WTC11 (cell line): ENCODE results near the gene WDR7. TPM values are rescaled to one million over a fixed set of nuclear protein-coding genes. Genes with fewer than 3 reads are reported as not detected.

Source experiments
- ATAC-seq: fragments of 200-7000 bp; cut with Tn5 transposase; 2 replicates; pipeline ENCODE4 v1.10.0; 2021; ENCODE audit warnings: mild to moderate bottlenecking, moderate library complexity
- CTCF ChIA-PET: fragments of 300-600 bp; sonication (Branson Sonifier 250); formaldehyde crosslinking; loops from one replicate; lab custom pipeline; 2021; ENCODE audit warnings: antibody characterized with exemption; lab: Charles Lee
- POLR2A ChIA-PET: fragments of 350-600 bp; sonication (Branson Sonifier 250); formaldehyde crosslinking; loops from one replicate; lab custom pipeline; 2021; ENCODE audit warnings: antibody characterized with exemption; lab: Charles Lee
- DNase-seq: peaks from one replicate; pipeline ENCODE4 v3.0.0; 2021; ENCODE audit warnings: low spot score
- H3K27ac Mint-ChIP-seq: 2 replicates; pipeline ENCODE4 v1.8.0; 2021; ENCODE audit warnings: mixed read lengths
- H3K27me3 Mint-ChIP-seq: 2 replicates; pipeline ENCODE4 v1.8.0; 2021; ENCODE audit warnings: low read depth, mild to moderate bottlenecking, moderate library complexity, mixed read lengths
- H3K36me3 Mint-ChIP-seq: 2 replicates; pipeline ENCODE4 v1.8.0; 2021; ENCODE audit warnings: mixed read lengths
- H3K4me1 Mint-ChIP-seq: 2 replicates; pipeline ENCODE4 v1.8.0; 2022; ENCODE audit warnings: mixed read lengths
- H3K4me3 Mint-ChIP-seq: 2 replicates; pipeline ENCODE4 v1.8.0; 2021; ENCODE audit warnings: mild to moderate bottlenecking, moderate library complexity, mixed read lengths
- H3K9me3 Mint-ChIP-seq: 2 replicates; pipeline ENCODE4 v1.8.0; 2021; ENCODE audit warnings: mixed read lengths
- CBFB ChIP-seq: sonication (generic); formaldehyde crosslinking; IDR thresholded peaks from 2 replicates; pipeline ENCODE4 v1.8.1; 2022; ENCODE audit warnings: mild to moderate bottlenecking, low read depth, missing genetic modification reagents
- E2F1 ChIP-seq: sonication (generic); formaldehyde crosslinking; IDR thresholded peaks from 2 replicates; pipeline ENCODE4 v1.8.0; 2022; ENCODE audit warnings: mild to moderate bottlenecking, missing genetic modification reagents
- FOXJ3 ChIP-seq: sonication (generic); formaldehyde crosslinking; IDR thresholded peaks from 2 replicates; pipeline ENCODE4 v1.9.0; 2021; ENCODE audit warnings: missing genetic modification reagents, mild to moderate bottlenecking, borderline replicate concordance
- HMGXB4 ChIP-seq: sonication (generic); formaldehyde crosslinking; IDR thresholded peaks from 2 replicates; pipeline ENCODE4 v1.8.1; 2023; ENCODE audit warnings: mild to moderate bottlenecking, moderate library complexity, missing genetic modification reagents
- MLX ChIP-seq: sonication (generic); formaldehyde crosslinking; IDR thresholded peaks from 2 replicates; pipeline ENCODE4 v1.8.1; 2023; ENCODE audit warnings: mild to moderate bottlenecking, missing genetic modification reagents, moderate library complexity
- NFYB ChIP-seq: sonication (generic); formaldehyde crosslinking; conservative IDR thresholded peaks from 2 replicates; pipeline ENCODE4 v1.8.0; 2022; ENCODE audit warnings: low read depth, missing genetic modification reagents
- NR1H2 ChIP-seq: sonication (generic); formaldehyde crosslinking; IDR thresholded peaks from 2 replicates; pipeline ENCODE4 v1.9.0; 2021; ENCODE audit warnings: mild to moderate bottlenecking, moderate library complexity, missing genetic modification reagents
- PRDM15 ChIP-seq: sonication (generic); formaldehyde crosslinking; IDR thresholded peaks from 2 replicates; pipeline ENCODE4 v1.8.0; 2022; ENCODE audit warnings: missing genetic modification reagents
- PREB ChIP-seq: sonication (generic); formaldehyde crosslinking; IDR thresholded peaks from 2 replicates; pipeline ENCODE4 v1.8.1; 2022; ENCODE audit warnings: mild to moderate bottlenecking, missing genetic modification reagents, moderate library complexity, borderline replicate concordance
- RELA ChIP-seq: sonication (generic); formaldehyde crosslinking; IDR thresholded peaks from 2 replicates; pipeline ENCODE4 v1.8.1; 2022; ENCODE audit warnings: missing genetic modification reagents, mild to moderate bottlenecking, borderline replicate concordance
- SOX15 ChIP-seq: fragments of 250-450 bp; sonication (Bioruptor Pico); IDR thresholded peaks from 2 replicates; pipeline ENCODE4 v1.9.0; 2021; ENCODE audit warnings: mild to moderate bottlenecking
- SP1 ChIP-seq: sonication (generic); formaldehyde crosslinking; conservative IDR thresholded peaks from 2 replicates; pipeline ENCODE4 v1.8.1; 2022; ENCODE audit warnings: missing genetic modification reagents
- TP53 ChIP-seq: sonication (generic); formaldehyde crosslinking; IDR thresholded peaks from 2 replicates; pipeline ENCODE4 v1.8.1; 2023; ENCODE audit warnings: mild to moderate bottlenecking, missing genetic modification reagents
- USF2 ChIP-seq: sonication (generic); formaldehyde crosslinking; IDR thresholded peaks from 2 replicates; pipeline ENCODE4 v1.8.1; 2023; ENCODE audit warnings: mild to moderate bottlenecking, missing genetic modification reagents, moderate library complexity
- ZNF121 ChIP-seq: sonication (generic); formaldehyde crosslinking; IDR thresholded peaks from 2 replicates; pipeline ENCODE4 v1.8.0; 2023; ENCODE audit warnings: missing genetic modification reagents
- ZNF138 ChIP-seq: sonication (generic); formaldehyde crosslinking; conservative IDR thresholded peaks from 2 replicates; pipeline ENCODE4 v1.8.1; 2022; ENCODE audit warnings: mild to moderate bottlenecking, moderate library complexity, missing genetic modification reagents
- ZNF219 ChIP-seq: sonication (generic); formaldehyde crosslinking; IDR thresholded peaks from 2 replicates; pipeline ENCODE4 v1.8.0; 2023; ENCODE audit warnings: missing genetic modification reagents, mild to moderate bottlenecking, borderline replicate concordance
- ZNF423 ChIP-seq: fragments of 250-450 bp; sonication (Bioruptor Pico); IDR thresholded peaks from 2 replicates; pipeline ENCODE4 v2.1.2; 2022; ENCODE audit warnings: mild to moderate bottlenecking, moderate library complexity
- ZNF512 ChIP-seq: sonication (generic); formaldehyde crosslinking; IDR thresholded peaks from 2 replicates; pipeline ENCODE4 v1.8.1; 2022; ENCODE audit warnings: missing genetic modification reagents, borderline replicate concordance
- total RNA-seq: library from RNA; stranded (reverse); gene quantifications from 3 replicates; pipeline ENCODE4 v1.2.3, GENCODE V29; 2021

The WDR7 gene
- total RNA-seq, 1 experiment from 2014 or later = 12.2 TPM

- TF ChIP-seq HMGXB4 (CRISPR knock-in tag) (no peak), ZNF512 (CRISPR knock-in tag) (no peak), ZNF423 (CRISPR knock-in tag) (no peak), RELA (CRISPR knock-in tag) (no peak), PREB (CRISPR knock-in tag) (0 out of 2 replicates have a peak, but pooled peaks have one; percentile 11)
- Mint-ChIP-seq H3K27me3 (peaks cover 4% of the 10 kb centered on the region; the same call in 1 of the 2 replicates), H3K4me3 (peak overlapping the region; percentile 97), H3K36me3 (peaks cover 15% of the 10 kb centered on the region), H3K9me3 (peaks cover 9% of the 10 kb centered on the region), H3K27ac (peak overlapping the region; percentile 95), H3K4me1 (peaks cover 15% of the 10 kb centered on the region)
- ChIA-PET CTCF (no interaction called here), POLR2A (interaction anchor here (1.1 kb wide), 1 partner anchor 13 kb away, joined by 5 read pairs; the partner anchor contains the start of gene WDR7)
- ATAC-seq = peak; percentile 4
- peak; percentile 14 for DNase-seq
These were observed 13.4 kb upstream of the WDR7 start for GRCh38 chr18:56637711-56638231.

- POLR2A ChIA-PET = interaction anchor here (1.1 to 1.5 kb wide), 2 partner anchors 12 to 13 kb away, joined by 5 to 9 read pairs; partner anchors contain the start of gene WDR7
- CTCF ChIA-PET = no interaction called here
- peaks cover 15% of the 10 kb centered on the region for H3K4me1 Mint-ChIP-seq
- DNase-seq (peak; percentile 99), ATAC-seq (peak; percentile 98)
- peak within 1 kb of the TSS; percentile 95 for H3K27ac Mint-ChIP-seq
- H3K9me3 Mint-ChIP-seq = peaks cover 9% of the 10 kb centered on the region
- peaks cover 15% of the 10 kb centered on the region for H3K36me3 Mint-ChIP-seq
- H3K4me3 Mint-ChIP-seq = peak within 1 kb of the TSS; percentile 97
- H3K27me3 Mint-ChIP-seq = peaks cover 4% of the 10 kb centered on the region; the same call in 1 of the 2 replicates
- no peak for TF ChIP-seq FOXJ3
- TF ChIP-seq PRDM15 (CRISPR knock-in tag) = no peak
- TF ChIP-seq TP53 = no peak
- 0 out of 2 replicates have a peak, but pooled peaks have one; percentile 15 for TF ChIP-seq ZNF138 (CRISPR knock-in tag)
- TF ChIP-seq ZNF512 (CRISPR knock-in tag) = no peak
- no peak for TF ChIP-seq NR1H2
- no peak for TF ChIP-seq E2F1 (CRISPR knock-in tag)
- no peak for TF ChIP-seq SOX15 (CRISPR knock-in tag)
- no peak for TF ChIP-seq MLX (CRISPR knock-in tag)
- peak; percentile 69 for TF ChIP-seq CBFB (CRISPR knock-in tag)
- no peak for TF ChIP-seq ZNF121 (CRISPR knock-in tag)
- no peak for TF ChIP-seq ZNF219 (CRISPR knock-in tag)
- TF ChIP-seq SP1 (CRISPR knock-in tag) = peak; percentile 94
- TF ChIP-seq USF2 (CRISPR knock-in tag) = peak; percentile 98
- peak; percentile 64 for TF ChIP-seq NFYB
These were observed 12.7 kb upstream of the WDR7 start, which contains the start of gene TXNL1 for GRCh38 chr18:56638232-56639103. TSS of gene TXNL1 (minus strand) at chr18:56638592. CDS start at chr18:56638440, 152 bp downstream.
